ENCODE data around the gene ATAD3A. TPM values are rescaled to one million over a fixed set of nuclear protein-coding genes. Genes with fewer than 3 reads are reported as not detected.
"Not testable (repeated sequence)": the region's sequence is repeated elsewhere in the genome, so short reads cannot be mapped to it uniquely, and the experiment has no call there.

ATAD3A gene
- total RNA-seq, 2 experiments from 2014 or later, result 31.9 to 32.3 TPM

DNA sequence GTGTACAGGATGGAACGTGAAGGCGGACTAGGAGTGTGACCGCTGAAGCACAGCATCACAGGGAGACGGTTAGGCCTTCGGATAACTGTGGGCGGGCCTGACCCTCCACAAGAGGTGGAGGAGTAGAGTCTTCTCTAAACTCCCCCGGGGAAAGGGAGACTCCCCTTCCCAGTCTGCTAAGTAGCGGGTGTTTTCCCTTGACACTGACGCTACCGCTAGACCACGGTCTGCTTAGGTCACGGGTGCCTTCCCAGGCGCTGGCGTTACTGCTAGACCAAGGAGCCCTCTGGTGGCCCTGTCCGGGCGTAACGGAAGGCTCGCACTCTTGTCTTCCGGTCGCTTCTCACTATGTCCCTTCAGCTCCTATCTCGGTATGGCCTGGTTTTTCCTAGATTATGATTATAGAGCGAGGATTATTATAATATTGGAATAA, 6.6 kb upstream of the ATAD3A start:
- H3K36me3 Mint-ChIP-seq (ENCODE audit: low read depth); POLR2A ChIA-PET; DNase-seq; H3K27me3 Mint-ChIP-seq; H3K9me3 Mint-ChIP-seq: not testable (repeated sequence)
- Mint-ChIP-seq H3K27ac (peak overlapping the region; percentile 87), H3K4me3 (peak overlapping the region; percentile 49), H3K4me1 (peaks cover 15% of the 10 kb centered on the region)
- CTCF ChIA-PET, result interaction anchor here (0.9 to 1.7 kb wide), 6 partner anchors 49 to 473 kb away, joined by 3 to 6 read pairs (median 4); no protein-coding TSS in a partner anchor

DNA sequence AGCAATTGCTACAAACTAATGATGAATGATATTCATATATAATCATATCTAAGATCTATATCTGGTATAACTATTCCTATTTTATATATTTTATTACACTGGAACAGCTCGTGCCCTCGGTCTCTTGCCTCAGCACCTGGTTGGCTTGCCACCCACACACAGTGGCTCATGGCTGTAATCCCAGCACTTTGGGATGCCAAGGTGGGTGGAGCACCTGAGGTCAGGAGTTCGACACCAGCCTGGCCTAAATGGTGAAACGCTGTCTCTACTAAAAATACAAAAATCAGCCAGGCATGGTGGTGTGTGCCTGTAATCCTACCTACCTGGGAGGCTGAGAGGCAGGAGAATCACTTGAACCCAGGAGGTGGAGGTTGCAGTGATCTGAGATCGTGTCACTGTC, 6.2 kb upstream of the ATAD3A start:
- H3K4me3 Mint-ChIP-seq; H3K27me3 Mint-ChIP-seq; H3K36me3 Mint-ChIP-seq (ENCODE audit: low read depth); H3K9me3 Mint-ChIP-seq; DNase-seq; POLR2A ChIA-PET: not testable (repeated sequence)
- CTCF ChIA-PET, result interaction anchor here (1.6 to 1.7 kb wide), 2 partner anchors 49 to 64 kb away, joined by 5 to 6 read pairs; no protein-coding TSS in a partner anchor
- Mint-ChIP-seq H3K27ac (peak overlapping the region; percentile 87), H3K4me1 (peaks cover 17% of the 10 kb centered on the region)

DNA sequence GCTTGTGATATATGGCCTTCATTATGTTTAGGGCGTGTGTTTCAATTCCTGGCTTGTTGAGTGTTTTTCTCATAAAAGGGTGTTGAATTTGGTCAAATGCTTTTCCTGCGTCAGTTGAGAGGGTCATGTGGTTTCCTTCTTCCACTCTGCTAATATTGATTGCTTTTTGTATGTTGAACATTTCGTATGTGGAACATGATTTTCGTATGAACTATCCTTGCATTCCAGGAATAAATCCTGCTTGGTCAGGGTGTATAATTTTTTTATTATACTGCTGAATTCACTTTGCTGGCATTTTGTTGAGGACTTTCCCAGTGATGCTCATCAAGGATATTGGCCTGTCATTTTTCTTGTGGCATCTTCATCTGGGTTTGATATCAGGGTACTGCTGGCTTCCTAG, 4.7 kb upstream of the ATAD3A start:
- peaks cover 22% of the 10 kb centered on the region for H3K4me1 Mint-ChIP-seq
- no peak overlapping the region for H3K27ac Mint-ChIP-seq
- ChIA-PET POLR2A (no interaction called here), CTCF (no interaction called here)
- H3K9me3 Mint-ChIP-seq, result no peaks in the 10 kb centered on the region
- H3K36me3 Mint-ChIP-seq (ENCODE audit: low read depth), result no peaks in the 10 kb centered on the region
- H3K27me3 Mint-ChIP-seq, result no peaks in the 10 kb centered on the region
- no peak overlapping the region for H3K4me3 Mint-ChIP-seq
- DNase-seq, result no peak

DNA sequence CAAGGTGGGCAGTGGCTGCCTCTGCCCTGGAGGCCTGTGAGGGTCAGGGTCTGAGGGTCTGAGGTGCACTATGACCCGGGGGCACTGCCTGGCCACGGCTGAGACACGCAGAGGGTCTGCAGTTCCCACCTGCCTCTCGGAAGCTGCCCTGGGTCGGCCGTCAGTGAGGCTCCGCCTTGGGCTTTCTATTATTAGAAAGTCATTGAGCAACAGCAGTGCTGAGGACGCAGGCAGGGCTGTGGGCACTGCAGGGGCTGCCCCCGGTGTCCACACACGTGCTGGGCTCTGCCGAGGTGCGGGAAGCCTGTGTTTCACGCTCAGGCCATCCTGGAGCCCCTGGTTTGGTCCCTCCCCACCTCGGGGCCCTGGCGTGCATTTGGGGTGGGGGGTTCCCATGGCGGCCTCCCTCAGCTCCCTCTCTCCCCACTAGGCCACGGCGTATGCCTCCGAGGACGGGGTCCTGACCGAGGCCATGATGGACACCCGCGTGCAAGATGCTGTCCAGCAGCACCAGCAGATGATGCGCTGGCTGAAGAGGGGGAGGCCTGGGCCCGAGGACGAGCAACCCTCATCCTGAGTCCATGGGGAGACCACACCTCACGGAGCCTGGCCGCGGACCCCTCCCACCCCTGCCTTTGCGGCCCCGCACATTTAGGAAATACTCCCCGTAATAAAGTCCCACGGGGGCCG, 3.0 kb upstream of the ATAD3A start:
- POLR2A ChIA-PET; H3K36me3 Mint-ChIP-seq (ENCODE audit: low read depth); DNase-seq; H3K27ac Mint-ChIP-seq; H3K27me3 Mint-ChIP-seq; H3K9me3 Mint-ChIP-seq; H3K4me3 Mint-ChIP-seq; CTCF ChIA-PET: not testable (repeated sequence)
- peaks cover 27% of the 10 kb centered on the region for H3K4me1 Mint-ChIP-seq

DNA sequence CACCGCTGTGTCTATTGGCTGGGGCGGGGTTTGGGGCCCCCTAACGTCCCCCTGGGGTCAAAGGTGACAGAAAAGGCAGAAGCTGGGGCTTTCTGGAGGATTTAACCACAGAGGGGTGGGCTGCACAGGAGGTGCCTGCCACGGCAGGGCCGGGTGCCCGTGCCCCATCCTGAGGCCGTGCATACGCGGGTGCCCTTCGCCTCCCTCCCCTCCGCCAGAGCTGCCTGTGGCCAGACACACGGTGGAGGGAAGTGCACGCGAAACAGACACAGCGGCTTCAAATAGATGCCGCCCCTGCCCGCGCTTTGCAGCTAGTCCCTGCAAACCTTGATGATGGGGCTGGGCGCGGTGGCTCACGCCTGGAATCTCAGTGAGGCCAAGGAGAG, 2.5 kb upstream of the ATAD3A start:
- H3K27ac Mint-ChIP-seq; H3K9me3 Mint-ChIP-seq; CTCF ChIA-PET; H3K4me3 Mint-ChIP-seq; H3K27me3 Mint-ChIP-seq; H3K36me3 Mint-ChIP-seq (ENCODE audit: low read depth); POLR2A ChIA-PET; DNase-seq: not testable (repeated sequence)
- peaks cover 27% of the 10 kb centered on the region for H3K4me1 Mint-ChIP-seq

DNA sequence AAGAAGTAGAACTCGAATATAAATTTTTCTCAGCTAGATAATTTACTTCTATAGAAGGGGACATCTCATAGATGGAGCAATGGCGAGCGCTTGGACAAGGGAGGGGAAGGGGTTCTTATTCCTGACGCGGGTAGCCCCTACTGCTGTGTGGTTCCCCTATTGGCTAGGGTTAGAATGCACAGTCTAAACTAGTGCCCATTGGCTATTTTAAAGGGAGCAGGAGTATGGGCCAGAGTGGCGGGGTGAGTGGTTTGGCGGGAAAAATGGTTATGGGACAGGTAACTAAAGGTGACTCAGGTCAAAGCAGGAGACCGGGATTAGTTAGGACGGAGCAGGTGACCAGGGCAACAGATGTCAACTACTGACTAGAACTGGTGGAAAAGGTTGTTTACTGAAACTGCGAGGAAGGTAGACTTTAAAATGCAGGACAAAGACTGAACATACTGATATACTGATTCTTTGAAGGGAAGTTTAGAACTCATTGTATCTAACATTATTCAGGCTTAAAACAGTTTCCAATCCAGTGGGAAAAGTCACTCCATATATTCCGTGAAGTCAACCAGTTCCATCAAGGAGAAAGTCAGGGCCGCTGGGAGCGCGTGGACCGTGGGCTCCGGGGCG, 940 bp upstream of the ATAD3A start:
- Mint-ChIP-seq H3K4me1 (peaks cover 17% of the 10 kb centered on the region), H3K36me3 (ENCODE audit: low read depth) (no peaks in the 10 kb centered on the region), H3K27me3 (no peaks in the 10 kb centered on the region), H3K27ac (peak overlapping the region; percentile 94), H3K4me3 (peak overlapping the region; percentile 84), H3K9me3 (no peaks in the 10 kb centered on the region)
- ChIA-PET CTCF (no interaction called here), POLR2A (interaction anchor here (0.5 to 0.7 kb wide), 2 partner anchors 75 to 213 kb away, joined by 3 read pairs; partner anchors contain the start of gene CDK11A)
- DNase-seq, result peak; percentile 17

DNA sequence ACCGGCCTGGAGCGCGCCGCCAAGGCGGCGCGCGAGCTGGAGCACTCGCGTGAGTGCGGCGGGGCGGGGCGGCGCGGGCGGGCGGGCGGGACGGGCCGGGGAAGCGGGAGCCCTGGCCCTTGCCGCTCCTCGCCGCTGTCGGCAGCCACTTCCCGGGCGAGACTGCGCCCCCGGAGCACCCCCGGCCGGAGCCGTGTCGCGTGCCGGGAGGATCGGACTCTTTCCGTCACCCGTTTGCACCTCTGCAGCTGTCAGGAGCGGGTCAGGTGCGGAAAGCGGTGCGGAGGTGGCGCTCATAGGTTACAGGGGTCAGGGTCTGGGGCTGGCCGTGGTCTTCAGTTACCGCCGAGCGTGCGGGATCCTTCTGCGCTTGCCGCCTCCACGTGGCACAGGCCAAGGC, 463 bp downstream of the ATAD3A start:
- Mint-ChIP-seq H3K4me3 (peak overlapping the region; percentile 71), H3K4me1 (peaks cover 11% of the 10 kb centered on the region), H3K27ac (peak overlapping the region; percentile 54)
- CTCF ChIA-PET; H3K36me3 Mint-ChIP-seq (ENCODE audit: low read depth); H3K27me3 Mint-ChIP-seq; H3K9me3 Mint-ChIP-seq; POLR2A ChIA-PET: not testable (repeated sequence)
- peak; percentile 30 for DNase-seq

DNA sequence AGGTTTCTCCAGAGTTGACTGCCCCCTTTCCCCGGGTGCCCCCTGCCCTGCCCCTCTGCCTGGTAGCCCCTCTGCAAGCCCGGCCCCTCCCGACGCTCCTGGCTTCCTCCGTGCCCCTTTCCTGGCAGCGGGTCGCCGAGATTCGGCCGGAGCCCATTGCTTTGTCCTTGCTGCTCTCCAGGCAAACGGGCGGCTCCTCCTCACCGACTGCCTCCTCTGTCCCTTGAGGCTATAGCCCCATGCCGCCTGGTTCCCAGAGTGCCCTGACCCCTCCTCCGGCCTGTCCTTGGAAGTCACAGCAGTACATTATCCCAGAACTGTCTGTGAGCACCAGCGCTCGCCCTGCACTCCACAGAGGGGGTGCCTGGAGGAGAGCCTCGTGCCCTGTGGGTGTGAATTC, 1.7 kb downstream of the ATAD3A start:
- DNase-seq; POLR2A ChIA-PET; H3K27me3 Mint-ChIP-seq; H3K36me3 Mint-ChIP-seq (ENCODE audit: low read depth); H3K9me3 Mint-ChIP-seq; CTCF ChIA-PET: not testable (repeated sequence)
- Mint-ChIP-seq H3K4me1 (peaks cover 11% of the 10 kb centered on the region), H3K27ac (peak overlapping the region; percentile 41), H3K4me3 (peak overlapping the region; percentile 54)

DNA sequence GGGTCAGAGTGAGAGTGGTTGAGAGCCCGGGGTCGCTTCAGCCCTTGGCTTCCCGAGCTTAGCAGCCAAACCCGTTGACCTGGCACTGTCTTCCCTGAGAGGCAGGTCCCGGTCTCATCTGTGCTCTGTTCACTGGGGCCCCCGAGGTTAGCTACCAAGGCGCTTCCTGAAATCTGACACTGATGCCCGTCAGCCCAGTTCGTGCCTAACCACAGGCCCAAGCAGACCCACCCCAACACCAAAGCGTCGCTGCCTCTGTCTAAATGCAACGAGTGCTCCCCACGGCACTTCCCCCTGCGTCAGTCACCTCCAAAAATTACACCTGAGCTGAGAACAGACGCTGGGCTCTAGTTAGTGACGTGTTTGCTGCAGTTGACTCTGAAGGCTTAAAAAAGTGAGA, 2.4 kb downstream of the ATAD3A start:
- POLR2A ChIA-PET, H3K27ac Mint-ChIP-seq, CTCF ChIA-PET, DNase-seq, H3K27me3 Mint-ChIP-seq, H3K4me3 Mint-ChIP-seq, H3K9me3 Mint-ChIP-seq: not testable (repeated sequence)
- Mint-ChIP-seq H3K36me3 (ENCODE audit: low read depth) (peaks cover 10% of the 10 kb centered on the region), H3K4me1 (peaks cover 11% of the 10 kb centered on the region)

DNA sequence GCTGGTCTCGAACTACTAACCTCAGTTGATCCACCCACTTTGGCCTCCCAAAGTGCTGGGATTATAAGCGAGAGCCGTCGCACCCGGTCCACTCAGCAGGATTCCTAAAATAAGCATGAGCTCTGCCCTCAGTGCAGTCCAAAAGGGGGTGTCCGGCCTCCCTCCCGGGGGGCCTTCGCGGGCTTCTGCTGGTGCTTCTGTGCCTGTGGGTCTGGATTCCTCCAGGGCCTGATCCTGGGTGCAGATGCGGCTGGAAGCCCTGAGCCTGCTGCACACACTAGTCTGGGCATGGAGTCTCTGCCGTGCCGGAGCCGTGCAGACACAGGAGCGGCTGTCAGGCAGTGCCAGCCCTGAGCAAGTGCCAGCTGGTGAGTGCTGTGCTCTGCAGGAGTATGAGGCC, 5.0 kb downstream of the ATAD3A start:
- DNase-seq, POLR2A ChIA-PET, H3K4me3 Mint-ChIP-seq, H3K4me1 Mint-ChIP-seq, CTCF ChIA-PET, H3K9me3 Mint-ChIP-seq, H3K27me3 Mint-ChIP-seq, H3K27ac Mint-ChIP-seq: not testable (repeated sequence)
- H3K36me3 Mint-ChIP-seq (ENCODE audit: low read depth), result peaks cover 10% of the 10 kb centered on the region

DNA sequence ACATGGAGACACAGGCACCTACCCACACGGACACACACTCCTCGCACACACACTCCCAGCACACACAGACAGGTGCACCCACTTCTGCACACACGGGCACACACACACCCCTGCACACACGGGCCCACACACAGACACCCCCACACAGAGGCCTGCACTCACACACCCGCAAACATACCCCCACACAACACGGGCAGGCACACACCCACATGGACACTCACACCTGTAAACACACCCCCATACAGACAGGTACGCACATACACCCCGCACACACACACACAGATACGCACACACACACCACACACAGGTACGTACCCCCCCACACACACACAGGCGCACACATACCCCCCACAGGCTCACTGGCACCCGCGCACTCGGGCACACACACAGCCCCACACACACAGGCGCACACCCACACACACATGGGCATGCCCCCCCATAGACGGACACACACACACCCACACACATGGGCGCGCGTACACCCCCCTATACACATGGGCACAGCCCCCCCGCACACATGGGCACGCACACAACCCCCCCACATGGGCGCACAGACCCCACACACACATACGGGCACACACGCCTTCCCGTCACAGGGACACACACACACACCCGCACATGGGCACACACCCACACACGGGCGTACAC, 6.1 kb downstream of the ATAD3A start:
- peaks cover 2% of the 10 kb centered on the region for H3K4me1 Mint-ChIP-seq
- ChIA-PET CTCF (no interaction called here), POLR2A (no interaction called here)
- H3K36me3 Mint-ChIP-seq (ENCODE audit: low read depth), result peaks cover 10% of the 10 kb centered on the region
- DNase-seq, result no peak
- H3K27ac Mint-ChIP-seq, result no peak overlapping the region
- no peak overlapping the region for H3K4me3 Mint-ChIP-seq
- H3K27me3 Mint-ChIP-seq, result no peaks in the 10 kb centered on the region
- H3K9me3 Mint-ChIP-seq, result no peaks in the 10 kb centered on the region

DNA sequence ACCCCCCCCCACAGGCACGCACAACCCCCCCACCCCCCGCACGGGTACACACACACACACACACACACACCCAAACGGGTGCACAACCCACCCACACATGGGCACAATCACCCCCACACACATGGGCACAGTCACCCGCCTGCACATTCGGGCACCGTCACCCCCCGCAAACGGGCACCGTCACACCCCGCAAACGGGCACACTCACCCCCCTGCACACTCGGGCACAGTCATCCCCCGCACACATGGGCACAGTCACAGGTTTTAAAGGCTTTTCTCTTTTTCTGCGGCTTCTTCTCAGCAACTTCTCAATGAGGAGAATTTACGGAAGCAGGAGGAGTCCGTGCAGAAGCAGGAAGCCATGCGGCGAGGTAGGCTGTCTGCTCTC, 6.7 kb downstream of the ATAD3A start:
- H3K27ac Mint-ChIP-seq, CTCF ChIA-PET, H3K9me3 Mint-ChIP-seq, H3K4me1 Mint-ChIP-seq, H3K4me3 Mint-ChIP-seq, DNase-seq, H3K27me3 Mint-ChIP-seq, POLR2A ChIA-PET: not testable (repeated sequence)
- H3K36me3 Mint-ChIP-seq (ENCODE audit: low read depth), result peaks cover 10% of the 10 kb centered on the region

DNA sequence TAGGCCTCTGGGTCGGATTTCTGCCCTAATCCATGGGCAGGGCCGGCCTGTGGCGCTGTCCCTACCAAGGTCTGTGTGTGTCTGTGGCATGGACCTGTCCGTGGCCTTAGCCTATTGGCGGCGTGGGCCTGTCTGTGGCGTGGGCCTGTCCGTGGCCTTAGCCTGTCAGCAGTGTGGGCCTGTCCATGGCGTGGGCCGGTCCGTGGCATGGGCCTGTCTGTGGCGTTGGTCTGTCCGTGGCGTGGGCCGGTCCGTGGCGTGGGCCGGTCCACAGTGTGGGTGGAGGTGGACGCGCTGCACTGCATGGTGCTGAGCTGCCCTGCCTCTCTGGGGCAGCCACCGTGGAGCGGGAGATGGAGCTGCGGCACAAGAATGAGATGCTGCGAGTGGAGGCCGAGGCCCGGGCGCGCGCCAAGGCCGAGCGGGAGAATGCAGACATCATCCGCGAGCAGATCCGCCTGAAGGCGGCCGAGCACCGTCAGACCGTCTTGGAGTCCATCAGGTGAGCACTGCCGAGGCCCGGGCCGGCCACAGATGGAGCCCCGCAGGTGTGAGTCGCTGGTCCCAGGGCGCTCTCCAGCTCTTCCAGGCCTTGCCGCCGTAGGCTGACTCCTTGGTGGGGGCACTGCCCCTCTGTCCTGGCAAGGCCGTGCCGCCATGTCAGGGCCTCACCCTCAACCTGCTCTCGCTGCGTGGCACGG, 8.0 kb downstream of the ATAD3A start:
- peaks cover 10% of the 10 kb centered on the region for H3K36me3 Mint-ChIP-seq (ENCODE audit: low read depth)
- DNase-seq, H3K9me3 Mint-ChIP-seq, H3K27ac Mint-ChIP-seq, H3K4me3 Mint-ChIP-seq, POLR2A ChIA-PET, H3K4me1 Mint-ChIP-seq, CTCF ChIA-PET, H3K27me3 Mint-ChIP-seq: not testable (repeated sequence)
